Motor neuron (in vitro differentiated cells): ENCODE data around the gene RAB14. TPM values are rescaled to one million over a fixed set of nuclear protein-coding genes. Genes with fewer than 3 reads are reported as not detected.

ENCODE experiments used
- ATAC-seq, 8 experiments: fragments of 200-7000 bp; cut with Tn5 transposase; replicated peaks in 6 of 8; 2 replicates each; pipeline ENCODE4 v1.8.0; 2021; ENCODE audit warnings: mild to moderate bottlenecking in 8 of 8, moderate library complexity in 8 of 8
- H3K27ac ChIP-seq, 2 donors: fragments of 250-450 bp; sonication (Bioruptor Pico); 2 replicates each; pipeline ENCODE4 v1.9.0; 2021; ENCODE audit warnings: antibody characterized with exemption in 2 of 2, mild to moderate bottlenecking in 2 of 2, moderate library complexity in 1 of 2
- H3K4me1 ChIP-seq, 2 donors: fragments of 250-450 bp; sonication (Bioruptor Pico); replicated peaks in 1 of 2; 2 replicates each; pipeline ENCODE4 v1.6.1; 2021; ENCODE audit warnings: antibody characterized with exemption in 2 of 2, mild to moderate bottlenecking in 2 of 2, moderate library complexity in 1 of 2
- H3K4me3 ChIP-seq, 5 donors: fragments of 250-450 bp; sonication (Bioruptor Pico); 2 replicates each; pipeline ENCODE4 v1.9.0; 2021; ENCODE audit warnings: antibody characterized with exemption in 5 of 5, mild to moderate bottlenecking in 5 of 5, moderate library complexity in 4 of 5
- WGBS, 10 experiments: fragments of 450-650 bp; shearing (Covaris generic); methylation state at CpG; one replicate each; pipeline ENCODE4 v1.0.0; 2022; 5-methylcytosine and 5-hydroxymethylcytosine counted together
- in situ Hi-C, 9 experiments: fragments of 400-800 bp; cut with MboI; loops; one replicate each; pipeline ENCODE4 v1.15.0; 2021; ENCODE audit warnings: low sequenced_read_pairs in 9 of 9, low pct_unique_long_range_greater_than_20kb in 2 of 9; ENCODE audit not compliant: unreplicated experiment in 9 of 9
- total RNA-seq, 8 experiments: library from RNA; unstranded; fragments of 300-600 nt; gene quantifications; 2 replicates each; pipeline versions ENCODE4 v1.2.3 to v1.2.4, GENCODE V29; 2022

The RAB14 gene
- total RNA-seq, 8 experiments from 2014 or later = 21.3 to 56.0 (median 40.7) TPM

GRCh38 chr9:121233906-121234831 lies 32.5 kb upstream of the RAB14 start:
- H3K4me1 ChIP-seq = peaks cover 11 to 18% of the 10 kb centered on the region in 2 donors
- ATAC-seq = peak in 5 of 8 experiments; percentile 20 to 86 (median 61)
- no peak overlapping the region for H3K27ac ChIP-seq
- WGBS, 10 experiments = 30 to 100% (median 64%) methylated on average over 1 to 11 of the region's 11 CpGs
- in situ Hi-C loops = no loop called here
- H3K4me3 ChIP-seq = no peak overlapping the region

- no peak overlapping the region for H3K27ac ChIP-seq
- peak in 1 of 8 experiments; percentile 26 for ATAC-seq
- 61 to 100% (median 95%) methylated on average over 2 to 4 of the region's 4 CpGs; no CpG with 5 or more reads in 2 of the 10 experiments for WGBS, 10 experiments
- in situ Hi-C loops = no loop called here
- no peak overlapping the region for H3K4me3 ChIP-seq
- H3K4me1 ChIP-seq = peaks cover 6 to 13% of the 10 kb centered on the region in 2 donors
Observed at GRCh38 chr9:121232251-121232650, 30.6 kb upstream of the RAB14 start.

GRCh38 chr9:121230256-121230655 lies 28.6 kb upstream of the RAB14 start:
- Histone ChIP-seq H3K4me3 (no peak overlapping the region), H3K4me1 (peaks cover 6 to 13% of the 10 kb centered on the region in 2 donors), H3K27ac (no peak overlapping the region)
- no peak for ATAC-seq
- 49 to 100% (median 82%) methylated on average over 1 to 5 of the region's 5 CpGs; no CpG with 5 or more reads in 2 of the 10 experiments for WGBS, 10 experiments
- in situ Hi-C loops = no loop called here

- H3K4me3 ChIP-seq = no peak overlapping the region
- no peak for ATAC-seq
- H3K27ac ChIP-seq = no peak overlapping the region
- in situ Hi-C loops = no loop called here
- 0 to 100% (median 88%) methylated on average over 1 to 3 of the region's 4 CpGs; no CpG with 5 or more reads in 3 of the 10 experiments for WGBS, 10 experiments
- H3K4me1 ChIP-seq = no peaks in the 10 kb centered on the region
Observed at GRCh38 chr9:121227862-121228261, 26.2 kb upstream of the RAB14 start.

- H3K4me1 ChIP-seq = peaks cover 12% of the 10 kb centered on the region in 2 donors
- H3K4me3 ChIP-seq = no peak overlapping the region
- H3K27ac ChIP-seq = no peak overlapping the region
- WGBS, 10 experiments = 0 to 100% (median 38%) methylated on average over 1 to 2 of the region's 2 CpGs; no CpG with 5 or more reads in 4 of the 10 experiments
- peak in 1 of 8 experiments; percentile 39 for ATAC-seq
- in situ Hi-C loops = no loop called here
Observed at GRCh38 chr9:121226175-121226574, 24.5 kb upstream of the RAB14 start.

- no peak for ATAC-seq
- Histone ChIP-seq H3K4me3 (no peak overlapping the region), H3K27ac (no peak overlapping the region), H3K4me1 (peaks cover 16 to 21% of the 10 kb centered on the region in 2 donors)
- WGBS, 10 experiments = 42 to 72% (median 53%) methylated on average over 1 to 5 of the region's 5 CpGs; no CpG with 5 or more reads in 1 of the 10 experiments
- in situ Hi-C loops = no loop called here
Observed at GRCh38 chr9:121225240-121225639, 23.6 kb upstream of the RAB14 start.

GRCh38 chr9:121222524-121223171 lies 21.0 kb upstream of the RAB14 start:
- no peak overlapping the region for H3K4me3 ChIP-seq
- 7 to 73% (median 56%) methylated on average over 1 to 12 of the region's 12 CpGs for WGBS, 10 experiments
- H3K4me1 ChIP-seq = peaks cover 20 to 23% of the 10 kb centered on the region in 2 donors
- in situ Hi-C loops = loop anchor here in 6 of 9 experiments (25.0 kb wide), 3 partner anchors 90 to 190 kb away; no protein-coding TSS in a partner anchor
- peak in 5 of 8 experiments; percentile 19 to 49 (median 33) for ATAC-seq
- no peak overlapping the region for H3K27ac ChIP-seq

GRCh38 chr9:121221664-121222055 lies 20.0 kb upstream of the RAB14 start:
- Histone ChIP-seq H3K27ac (peak overlapping the region; percentile 7 to 68), H3K4me1 (peaks cover 20 to 23% of the 10 kb centered on the region in 2 donors), H3K4me3 (no peak overlapping the region)
- WGBS, 10 experiments = 57 to 94% (median 73%) methylated on average over 1 to 2 of the region's 2 CpGs; no CpG with 5 or more reads in 7 of the 10 experiments
- ATAC-seq = peak in 2 of 8 experiments; percentile 21 to 36
- in situ Hi-C loops = loop anchor here in 6 of 9 experiments (25.0 kb wide), 3 partner anchors 91 to 191 kb away; no protein-coding TSS in a partner anchor

GRCh38 chr9:121220996-121221663 lies 19.5 kb upstream of the RAB14 start:
- WGBS, 10 experiments = 20 to 87% (median 41%) methylated on average over 1 to 7 of the region's 13 CpGs; no CpG with 5 or more reads in 2 of the 10 experiments
- Histone ChIP-seq H3K4me3 (no peak overlapping the region), H3K4me1 (peaks cover 20 to 23% of the 10 kb centered on the region in 2 donors), H3K27ac (peak overlapping the region; percentile 7 to 68)
- ATAC-seq = peak in 3 of 8 experiments; percentile 82 to 90 (median 88)
- in situ Hi-C loops = loop anchor here in 6 of 9 experiments (25.0 kb wide), 3 partner anchors 91 to 191 kb away; no protein-coding TSS in a partner anchor

- Histone ChIP-seq H3K27ac (no peak overlapping the region), H3K4me1 (peaks cover 20 to 23% of the 10 kb centered on the region in 2 donors), H3K4me3 (no peak overlapping the region)
- ATAC-seq = peak in 1 of 8 experiments; percentile 56
- in situ Hi-C loops = loop anchor here (10.0 to 25.0 kb wide), 5 partner anchors 85 to 193 kb away; no protein-coding TSS in a partner anchor
- whole genome bisulfite sequencing, 10 experiments = 75 to 100% (median 87%) methylated on average over 1 to 3 of the region's 3 CpGs; no CpG with 5 or more reads in 2 of the 10 experiments
Observed at GRCh38 chr9:121219530-121219929, 17.9 kb upstream of the RAB14 start.

- WGBS, 10 experiments = 62 to 100% (median 95%) methylated on average over 2 to 8 of the region's 8 CpGs; no CpG with 5 or more reads in 2 of the 10 experiments
- ATAC-seq = no peak
- Histone ChIP-seq H3K4me3 (no peak overlapping the region), H3K27ac (no peak overlapping the region), H3K4me1 (peaks cover 20 to 23% of the 10 kb centered on the region in 2 donors)
- in situ Hi-C loops = loop anchor here (10.0 to 25.0 kb wide), 5 partner anchors 86 to 194 kb away; no protein-coding TSS in a partner anchor
Observed at GRCh38 chr9:121218357-121219027, 16.8 kb upstream of the RAB14 start.
